Activated T-helper 9 cell treated with anti-CD3 and anti-CD28 coated beads, Interleukin-2, amount 50 U/mL, for 16 hours (primary cell): ENCODE measurements around the gene CALML3.

ENCODE experiments used
- DNase-seq: peaks from one replicate; pipeline ENCODE4 v3.0.0-alpha.2; 2020; ENCODE audit warnings: low read depth

The CALML3 gene

DNA sequence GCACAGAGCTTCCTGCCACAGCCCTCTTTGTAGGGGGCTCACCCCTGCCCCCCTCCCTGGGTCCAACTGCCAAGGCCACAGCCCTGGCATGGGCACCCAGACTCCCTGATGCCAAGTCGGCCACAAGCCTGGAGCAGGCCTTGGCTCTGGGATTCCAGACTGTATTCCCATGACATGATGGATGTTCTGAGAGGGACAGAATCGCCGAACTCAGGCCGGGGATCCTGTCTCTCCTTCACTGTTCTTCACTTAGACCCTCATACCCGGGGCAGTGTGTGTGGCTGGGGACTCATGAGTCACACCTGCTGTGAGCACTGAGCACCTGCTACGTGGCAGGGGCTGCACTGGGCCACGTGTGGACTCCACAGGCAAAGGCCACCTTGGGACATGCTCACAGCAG is 33.3 kb upstream of the CALML3 start:
- DNase-seq, result no peak

DNA sequence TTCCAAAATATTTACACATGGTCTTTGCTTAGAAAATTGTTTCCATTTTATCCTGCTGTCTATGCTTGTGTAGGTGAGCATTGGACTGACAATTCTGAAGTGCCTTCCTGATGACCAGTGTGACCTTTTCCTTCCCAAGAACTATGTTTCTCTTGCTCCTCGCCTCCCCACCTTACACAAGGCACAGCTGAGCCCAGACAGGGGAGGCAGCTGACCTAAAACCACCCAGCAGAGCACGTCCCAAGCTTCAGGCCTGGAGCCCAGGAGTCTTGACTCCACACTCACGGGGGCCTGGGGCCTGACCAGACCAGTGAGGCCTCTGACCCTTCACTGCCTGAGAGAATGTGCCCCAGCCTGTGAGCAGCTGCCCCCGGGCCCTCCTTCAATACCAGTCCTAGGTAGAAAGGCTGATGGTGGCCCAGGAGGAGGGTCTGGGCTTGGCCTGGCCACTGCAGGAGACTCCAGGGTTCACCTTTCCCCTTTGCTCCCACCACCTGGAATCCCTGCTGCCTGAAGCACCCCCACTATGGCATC is 32.4 kb upstream of the CALML3 start:
- DNase-seq, result no peak

- no peak for DNase-seq
Observed at GRCh38 chr10:5492929-5493576, 31.7 kb upstream of the CALML3 start.

DNA sequence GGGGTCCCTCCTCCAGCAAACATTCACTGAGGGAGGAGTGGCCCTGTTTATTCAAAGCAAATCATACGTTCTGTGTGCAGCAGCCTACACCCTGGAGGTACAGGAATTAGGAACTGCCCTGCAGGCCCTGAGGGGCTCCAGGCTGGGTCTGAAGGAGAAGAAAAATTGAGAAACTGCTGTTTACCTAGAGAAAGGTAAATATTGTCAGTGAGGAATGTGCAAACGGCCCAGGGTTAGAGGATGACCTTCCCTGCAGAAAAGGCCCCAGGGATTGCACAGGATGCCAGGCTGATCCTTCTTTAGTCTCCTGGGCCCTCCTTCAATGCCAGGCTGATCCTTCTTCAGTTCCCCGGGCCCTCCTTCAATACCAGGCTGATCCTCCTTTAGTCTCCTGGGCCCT is 31.1 kb upstream of the CALML3 start:
- no peak for DNase-seq

DNA sequence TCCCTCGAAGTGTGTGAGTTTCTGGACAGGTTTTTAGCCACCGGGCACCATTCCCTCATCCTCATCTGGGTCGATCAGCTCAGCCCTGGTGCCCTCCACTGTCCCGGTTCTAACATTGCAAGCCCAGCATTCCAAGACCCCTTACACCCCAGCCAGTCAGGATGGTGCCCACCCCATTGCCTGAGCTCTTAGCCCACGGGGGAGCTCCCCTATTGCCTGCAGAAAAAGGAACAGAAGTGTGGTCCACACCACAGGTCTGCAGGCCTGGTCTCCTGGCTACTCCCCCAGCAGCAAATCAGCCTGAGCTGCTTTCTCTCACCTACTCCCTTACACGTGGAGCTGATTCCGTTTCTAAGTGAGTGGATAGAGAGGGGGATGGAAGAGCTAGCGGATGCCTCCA is 30.1 kb upstream of the CALML3 start:
- DNase-seq, result no peak

- no peak for DNase-seq
Observed at GRCh38 chr10:5496261-5497250, 28.2 kb upstream of the CALML3 start.

GRCh38 chr10:5497289-5497688 is 27.5 kb upstream of the CALML3 start:
- no peak for DNase-seq

GRCh38 chr10:5497948-5498730 is 26.6 kb upstream of the CALML3 start:
- no peak for DNase-seq

GRCh38 chr10:5498791-5499492 is 25.8 kb upstream of the CALML3 start:
- DNase-seq, result no peak

- no peak for DNase-seq
Observed at GRCh38 chr10:5499493-5500140, 25.1 kb upstream of the CALML3 start, which contains the start of gene CALML5. Gene CALML5, minus strand, starts transcription at chr10:5499570. Its CDS starts 132 bp downstream, at chr10:5499438.

GRCh38 chr10:5500162-5500670 is 24.5 kb upstream of the CALML3 start:
- DNase-seq, result no peak

- no peak for DNase-seq
Observed at GRCh38 chr10:5500910-5501309, 23.9 kb upstream of the CALML3 start.

GRCh38 chr10:5502061-5502521 is 22.7 kb upstream of the CALML3 start:
- DNase-seq, result no peak

- DNase-seq, result no peak
Observed at GRCh38 chr10:5502571-5503476, 21.9 kb upstream of the CALML3 start.

DNA sequence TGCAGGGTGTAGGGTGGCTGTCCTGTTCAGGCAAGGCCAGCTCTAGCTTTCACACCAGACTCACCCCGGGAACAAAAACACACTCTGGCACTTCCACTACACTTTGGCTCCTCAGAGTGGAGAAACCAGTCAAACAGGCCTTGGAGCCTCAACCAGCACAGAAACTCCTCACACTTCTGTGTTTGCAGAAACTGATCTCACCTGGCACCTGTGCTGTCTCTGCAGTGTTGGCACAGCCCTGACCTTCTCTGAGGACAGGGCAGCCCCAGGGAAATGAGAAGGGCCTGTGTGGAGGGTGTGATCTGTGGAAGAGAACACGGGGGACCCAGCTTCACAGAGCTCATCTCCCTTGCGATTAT is 21.3 kb upstream of the CALML3 start:
- DNase-seq, result no peak

DNA sequence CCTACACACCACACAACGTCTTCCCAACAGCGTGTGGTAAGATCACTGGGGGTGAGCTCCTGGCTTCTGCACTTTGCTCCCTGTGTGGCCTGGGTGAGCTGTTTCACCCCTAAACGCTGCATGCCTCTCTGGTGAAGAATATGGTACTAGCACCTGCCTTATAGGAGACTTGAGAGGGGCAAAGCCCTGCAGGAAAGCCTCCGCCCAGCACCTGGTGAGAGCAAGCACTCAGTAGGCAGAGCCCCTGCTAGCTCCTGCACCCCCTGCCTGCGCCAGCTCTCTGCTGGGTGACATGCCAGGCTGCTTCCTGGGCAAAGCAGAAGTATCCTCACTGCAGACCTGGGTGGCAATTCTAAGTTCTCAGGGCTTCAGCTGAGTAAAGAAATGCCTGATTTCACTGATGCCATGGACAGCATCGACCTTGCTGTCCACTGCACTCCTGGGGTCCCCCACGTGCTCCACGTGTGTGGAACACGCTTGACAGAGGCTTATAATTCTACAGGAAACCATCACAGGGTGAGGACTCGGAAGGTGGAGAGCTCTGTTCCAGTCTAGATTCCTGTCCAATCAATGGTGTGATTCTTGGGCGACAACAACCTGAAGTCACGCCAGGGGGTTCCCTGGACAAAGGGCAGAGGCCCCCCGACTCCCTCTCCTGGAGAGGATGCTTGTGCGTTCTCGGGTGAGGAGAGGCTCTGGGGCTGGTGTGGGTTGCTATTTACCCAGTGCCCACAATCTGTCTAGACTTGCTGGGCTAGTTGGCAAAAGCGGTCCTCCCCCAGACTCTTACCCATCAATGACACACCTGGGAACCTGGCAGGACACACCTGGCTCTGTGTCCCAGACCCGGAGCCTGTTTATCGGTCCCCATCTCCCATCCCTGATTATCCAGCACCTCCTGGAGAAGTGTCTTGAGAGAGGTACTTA is 20.4 kb upstream of the CALML3 start:
- DNase-seq, result no peak

GRCh38 chr10:5506246-5506645 is 18.5 kb upstream of the CALML3 start:
- no peak for DNase-seq
